H1 (cell line): ENCODE measurements around the gene PRR35. TPM values are rescaled to one million over a fixed set of nuclear protein-coding genes. Genes with fewer than 3 reads are reported as not detected.

Experiments
- CTCF ChIA-PET: fragments of 300-600 bp; sonication (Branson Sonifier 250); formaldehyde crosslinking; loops from one replicate; lab custom pipeline; 2021; ENCODE audit not compliant: partially characterized antibody; lab: Charles Lee
- POLR2A ChIA-PET: fragments of 300-600 bp; sonication (Branson Sonifier 250); formaldehyde crosslinking; loops from one replicate; lab custom pipeline; 2021; ENCODE audit warnings: inconsistent platforms; ENCODE audit not compliant: partially characterized antibody; lab: Charles Lee
- DNase-seq, 2 experiments: peaks; one replicate each; pipeline versions ENCODE4 v3.0.0 to v3.0.0-alpha.2; 2010 to 2022; ENCODE audit warnings: low spot score in 2 of 2, low read depth in 1 of 2, mixed read lengths in 1 of 2
- FAIRE-seq: peaks from 2 replicates; lab custom pipeline; 2011; peaks lifted over from hg19 to GRCh38; lab: Jason Lieb, UNC
- H2AFZ ChIP-seq: 2 replicates; pipeline ENCODE4 v1.8.1; 2012; ENCODE audit warnings: low read length, inconsistent platforms
- H2AK5ac ChIP-seq: 2 replicates; pipeline ENCODE4 v1.6.1; 2013; ENCODE audit warnings: low read depth, low read length
- H2BK120ac ChIP-seq: replicated peaks from 2 replicates; pipeline ENCODE3; 2013; ENCODE audit warnings: low read depth, low read length, inconsistent platforms
- H2BK12ac ChIP-seq: 2 replicates; pipeline ENCODE4 v1.6.1; 2013; ENCODE audit warnings: low read depth, low read length
- H2BK15ac ChIP-seq: 2 replicates; pipeline ENCODE4 v1.6.1; 2013; ENCODE audit warnings: low read length
- H2BK20ac ChIP-seq: 2 replicates; pipeline ENCODE4 v1.6.1; 2013; ENCODE audit warnings: low read length
- H2BK5ac ChIP-seq: 2 replicates; pipeline ENCODE4 v1.6.1; 2013; ENCODE audit warnings: low read depth, low read length
- H3K14ac ChIP-seq: 2 replicates; pipeline ENCODE4 v1.6.1; 2013; ENCODE audit warnings: inconsistent platforms; ENCODE audit not compliant: insufficient read length
- H3K18ac ChIP-seq: 2 replicates; pipeline ENCODE4 v1.6.1; 2013; ENCODE audit warnings: low read length; ENCODE audit errors: extremely low read depth
- H3K23ac ChIP-seq: 2 replicates; pipeline ENCODE4 v1.6.1; 2013; ENCODE audit warnings: inconsistent platforms; ENCODE audit not compliant: insufficient read length
- H3K23me2 ChIP-seq: 2 replicates; pipeline ENCODE4 v1.6.1; 2013; ENCODE audit warnings: low read depth, low read length
- H3K27ac ChIP-seq: 2 replicates; pipeline ENCODE4 v1.6.1; 2011; ENCODE audit warnings: low read depth, low read length, inconsistent platforms
- H3K27me3 ChIP-seq, 4 experiments: replicated peaks in 1 of 4; 1 replicate in 1 of 4; 2 replicates in 3 of 4; pipeline versions ENCODE4 v1.6.1 to v1.8.1; 2011 to 2013; ENCODE audit warnings: low read length in 3 of 4, mild to moderate bottlenecking in 3 of 4, inconsistent platforms in 2 of 4, mixed read lengths in 2 of 4, moderate library complexity in 1 of 4; ENCODE audit not compliant: control insufficient read depth in 3 of 4, insufficient read depth in 3 of 4; ENCODE audit errors: extremely low read depth in 1 of 4
- H3K36me3 ChIP-seq, 4 experiments: 2 replicates each; pipeline versions ENCODE4 v1.6.1 to v1.8.1; 2011 to 2013; ENCODE audit warnings: mild to moderate bottlenecking in 4 of 4, low read length in 3 of 4, moderate library complexity in 2 of 4, control low read depth in 1 of 4, inconsistent platforms in 1 of 4; ENCODE audit not compliant: insufficient read depth in 4 of 4, control insufficient read depth in 2 of 4
- H3K4ac ChIP-seq: replicated peaks from 2 replicates; pipeline ENCODE3; 2013; ENCODE audit warnings: low read length, low read depth, mixed read lengths, inconsistent platforms; ENCODE audit not compliant: insufficient read length
- H3K4me1 ChIP-seq, 4 experiments: replicated peaks in 1 of 4; 1 replicate in 1 of 4; 2 replicates in 3 of 4; pipeline versions ENCODE4 v1.6.1 to v1.8.1; 2011 to 2013; ENCODE audit warnings: low read length in 3 of 4, inconsistent platforms in 2 of 4, mixed read lengths in 1 of 4; ENCODE audit not compliant: insufficient read depth in 4 of 4, control insufficient read depth in 3 of 4
- H3K4me2 ChIP-seq, 2 experiments: 2 replicates each; pipeline versions ENCODE4 v1.6.1 to v1.8.1; 2011 to 2013; ENCODE audit warnings: low read depth in 2 of 2, low read length in 2 of 2, control low read depth in 1 of 2, inconsistent platforms in 1 of 2, mild to moderate bottlenecking in 1 of 2; ENCODE audit not compliant: insufficient read depth in 1 of 2
- H3K4me3 ChIP-seq, 4 experiments: fragments of 200-600, 300-600 bp in 1 of 4; sonication (generic), shearing (Covaris generic), sonication (Bioruptor Twin) in 1 of 4; 2 replicates each; pipeline versions ENCODE4 v1.5.1 to v1.8.1; 2011 to 2016; ENCODE audit warnings: low read length in 4 of 4, low read depth in 3 of 4, control low read depth in 2 of 4, inconsistent platforms in 2 of 4, mild to moderate bottlenecking in 2 of 4, mixed read lengths in 1 of 4, moderate library complexity in 1 of 4; ENCODE audit not compliant: insufficient read depth in 2 of 4; ENCODE audit errors: extremely low read depth in 1 of 4
- H3K56ac ChIP-seq: replicated peaks from 2 replicates; pipeline ENCODE3; 2013; ENCODE audit warnings: low read depth, mild to moderate bottlenecking, mixed read lengths, low read length, inconsistent platforms; ENCODE audit not compliant: insufficient read length
- H3K79me1 ChIP-seq: 2 replicates; pipeline ENCODE4 v1.6.1; 2013; ENCODE audit warnings: low read depth, low read length, control low read depth
- H3K79me2 ChIP-seq, 2 experiments: 2 replicates each; pipeline versions ENCODE4 v1.6.1 to v1.8.1; 2012 to 2013; ENCODE audit warnings: low read length in 2 of 2, mild to moderate bottlenecking in 2 of 2, inconsistent platforms in 1 of 2; ENCODE audit not compliant: insufficient read depth in 2 of 2, control insufficient read depth in 1 of 2
- H3K9ac ChIP-seq, 4 experiments: replicated peaks in 1 of 4; 1 replicate in 1 of 4; 2 replicates in 3 of 4; pipeline versions ENCODE4 v1.6.1 to v1.8.1; 2011 to 2013; ENCODE audit warnings: low read depth in 3 of 4, low read length in 3 of 4, control low read depth in 2 of 4, mild to moderate bottlenecking in 2 of 4, moderate library complexity in 2 of 4, inconsistent platforms in 1 of 4; ENCODE audit errors: extremely low read depth in 1 of 4
- H3K9me3 ChIP-seq, 2 experiments: 2 replicates each; pipeline versions ENCODE4 v1.6.1 to v1.8.1; 2012 to 2013; ENCODE audit warnings: mild to moderate bottlenecking in 2 of 2, moderate library complexity in 2 of 2, control low read depth in 1 of 2, inconsistent platforms in 1 of 2, low read depth in 1 of 2, low read length in 1 of 2, mixed read lengths in 1 of 2; ENCODE audit not compliant: insufficient read depth in 2 of 2
- H4K20me1 ChIP-seq, 2 experiments: replicated peaks in 1 of 2; 2 replicates each; pipeline versions ENCODE3 to v1.8.1; 2011 to 2013; ENCODE audit warnings: inconsistent platforms in 2 of 2, low read length in 2 of 2, mild to moderate bottlenecking in 1 of 2; ENCODE audit not compliant: insufficient read depth in 2 of 2, control insufficient read depth in 1 of 2
- H4K5ac ChIP-seq: 2 replicates; pipeline ENCODE4 v1.6.1; 2013; ENCODE audit warnings: low read length, low read depth, mixed read lengths, inconsistent platforms; ENCODE audit not compliant: insufficient read length
- H4K8ac ChIP-seq: 2 replicates; pipeline ENCODE4 v1.8.0; 2013; ENCODE audit warnings: mild to moderate bottlenecking, moderate library complexity, low read length, inconsistent platforms; ENCODE audit not compliant: insufficient read depth; ENCODE audit errors: extremely low read depth
- H4K91ac ChIP-seq: replicated peaks from 2 replicates; pipeline ENCODE3; 2013; ENCODE audit warnings: low read length, mixed read lengths, inconsistent platforms; ENCODE audit not compliant: insufficient read length
- CHD2 ChIP-seq: IDR thresholded peaks from 2 replicates; pipeline ENCODE4 v1.6.1; 2012; ENCODE audit warnings: low read length, improper control_type of control experiment
- GTF2F1 ChIP-seq: IDR thresholded peaks from 2 replicates; pipeline ENCODE4 v1.6.1; 2012; ENCODE audit warnings: low read depth, low read length, improper control_type of control experiment, borderline replicate concordance
- JUND ChIP-seq: IDR thresholded peaks from 2 replicates; pipeline ENCODE4 v1.6.1; 2011; ENCODE audit warnings: mild to moderate bottlenecking, improper control_type of control experiment, low read length
- NRF1 ChIP-seq: IDR thresholded peaks from 2 replicates; pipeline ENCODE4 v1.6.1; 2011; ENCODE audit warnings: mild to moderate bottlenecking, low read depth, low read length, improper control_type of control experiment
- POLR2AphosphoS5 ChIP-seq: IDR thresholded peaks from 2 replicates; pipeline ENCODE4 v1.6.1; 2011; ENCODE audit warnings: low read depth, low read length
- RFX5 ChIP-seq: IDR thresholded peaks from 2 replicates; pipeline ENCODE4 v1.6.1; 2011; ENCODE audit warnings: low read depth, low read length, improper control_type of control experiment, borderline replicate concordance
- SIX5 ChIP-seq: IDR thresholded peaks from 2 replicates; pipeline ENCODE4 v1.6.1; 2011; ENCODE audit warnings: mild to moderate bottlenecking, low read depth, low read length
- TAF7 ChIP-seq: optimal IDR thresholded peaks from 2 replicates; pipeline ENCODE3; 2011; ENCODE audit warnings: low read depth, mild to moderate bottlenecking, inconsistent platforms, low read length, moderate library complexity, borderline replicate concordance
- TBP ChIP-seq: IDR thresholded peaks from 2 replicates; pipeline ENCODE4 v1.6.1; 2011; ENCODE audit warnings: low read depth, low read length, improper control_type of control experiment
- WGBS, 2 experiments: shearing (Covaris generic) in 1 of 2; methylation state at CpG; one replicate each; pipeline versions ENCODE4 v1.1.6 to v1.1.7; 2013 to 2015; ENCODE audit warnings: low lambda C conversion rate in 2 of 2, mixed read lengths in 2 of 2, inconsistent platforms in 1 of 2, low coverage in 1 of 2, missing lambda C conversion rate in 1 of 2; ENCODE audit not compliant: insufficient replicate concordance in 2 of 2, insufficient coverage in 1 of 2, insufficient read length in 1 of 2; ENCODE audit errors: extremely low coverage in 1 of 2, missing lambda C conversion rate in 1 of 2; 5-methylcytosine and 5-hydroxymethylcytosine counted together
- polyA plus RNA-seq, 7 experiments: library from polyadenylated mRNA; depleted of rRNA in 3 of 7; stranded (reverse) in 5 of 7; unstranded in 2 of 7; fragments of >200 nt in 5 of 7; fragments of 200-250 nt in 2 of 7; gene quantifications; 1 replicate in 5 of 7; 2 replicates in 1 of 7; 4 replicates in 1 of 7; pipeline versions ENCODE4 v1.2.1 to v1.2.3, GENCODE V29; 2011 to 2013; ENCODE audit warnings: missing spikeins in 2 of 7, mixed read lengths in 2 of 7
- total RNA-seq: library from RNA; stranded (reverse); fragmentation: NEBNext Ultra II Directional; extraction: Animal tissue kit (Norgen Biotek cat#: 25700); gene quantifications from 2 replicates; pipeline ENCODE4 v1.2.1, GENCODE V29; 2021
- TF ChIP-seq, protein P1 (sequence below): IDR thresholded peaks from 2 replicates; pipeline ENCODE4 v1.6.1; 2011; ENCODE audit warnings: low read length, improper control_type of control experiment

PRR35 gene
- total and polyA plus RNA-seq, 2 of the 8 experiments (the other 6 are each of a cell fraction or from before 2014, with no cell fraction given), result 0.38 to 0.50 TPM

- Histone ChIP-seq H4K91ac (peak within 1 kb of the TSS; percentile 99), H3K23me2 (peaks cover 12% of the 10 kb centered on the region), H2BK120ac (peak within 1 kb of the TSS; percentile 54), H3K4me3 (0 out of 8 replicates have a peak within 1 kb of the TSS, but pooled peaks of 1 of the 4 experiments have one; percentile 20), H2BK15ac (peak within 1 kb of the TSS; percentile 97; the same call in 1 of the 2 replicates), H3K9me3 (no peaks in the 10 kb centered on the region), H3K4ac (peak within 1 kb of the TSS; percentile 57), H3K14ac (no peak within 1 kb of the TSS), H3K79me1 (no peaks in the 10 kb centered on the region; the same call in none of the 2 replicates), H3K27me3 (peaks cover 0 to 3% (median 2%) of the 10 kb centered on the region in 4 experiments; a peak in 5 of 7 replicates), H3K79me2 (peaks cover 0 to 9% of the 10 kb centered on the region in 2 experiments; a peak in 1 of 4 replicates), H3K18ac (peak within 1 kb of the TSS; percentile 71), H2BK20ac (peak within 1 kb of the TSS; percentile 72; the same call in 1 of the 2 replicates), H3K56ac (no peak within 1 kb of the TSS), H2BK12ac (peak within 1 kb of the TSS; percentile 44; the same call in 1 of the 2 replicates), H3K23ac (no peak within 1 kb of the TSS), H3K36me3 (no peaks in the 10 kb centered on the region), H2AK5ac (peak within 1 kb of the TSS; percentile 28; the same call in 1 of the 2 replicates), H3K27ac (no peak within 1 kb of the TSS), H2AFZ (no peak within 1 kb of the TSS), H3K9ac (no peak within 1 kb of the TSS), H2BK5ac (peak within 1 kb of the TSS; percentile 66; the same call in 1 of the 2 replicates), H4K5ac (peak within 1 kb of the TSS; percentile 16), H3K4me1 (peaks cover 0 to 27% (median 12%) of the 10 kb centered on the region in 4 experiments; a peak in 5 of 7 replicates), H4K20me1 (peaks cover 0 to 5% of the 10 kb centered on the region in 2 experiments), H4K8ac (peak within 1 kb of the TSS; percentile 35), H3K4me2 (peak within 1 kb of the TSS in 1 of 2 experiments; percentile 53; a peak in 1 of 4 replicates)
- FAIRE-seq (no peak), DNase-seq (no peak)
- ChIA-PET CTCF (interaction anchor here (0.7 to 2.3 kb wide), 10 partner anchors 10 to 82 kb away, joined by 3 to 14 read pairs (median 4); no protein-coding TSS in a partner anchor), POLR2A (interaction anchor here (0.6 to 7.9 kb wide), 13 partner anchors 9 to 240 kb away, joined by 3 to 58 read pairs (median 3); partner anchors contain the start of genes CAPN15, METTL26, WDR24 and WFIKKN1)
- 58% methylated on average over 25 of the region's 26 CpGs; no CpG with 5 or more reads in 1 of the 2 experiments for WGBS, 2 experiments
- TF ChIP-seq NRF1 (no peak), GTF2F1 (no peak), POLR2AphosphoS5 (no peak), RFX5 (no peak), TAF7 (no peak), CHD2 (no peak), JUND (no peak), TBP (no peak), SIX5 (no peak)
- TF ChIP-seq, protein P1, sequence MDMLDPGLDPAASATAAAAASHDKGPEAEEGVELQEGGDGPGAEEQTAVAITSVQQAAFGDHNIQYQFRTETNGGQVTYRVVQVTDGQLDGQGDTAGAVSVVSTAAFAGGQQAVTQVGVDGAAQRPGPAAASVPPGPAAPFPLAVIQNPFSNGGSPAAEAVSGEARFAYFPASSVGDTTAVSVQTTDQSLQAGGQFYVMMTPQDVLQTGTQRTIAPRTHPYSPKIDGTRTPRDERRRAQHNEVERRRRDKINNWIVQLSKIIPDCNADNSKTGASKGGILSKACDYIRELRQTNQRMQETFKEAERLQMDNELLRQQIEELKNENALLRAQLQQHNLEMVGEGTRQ, result no peak
Measured at GRCh38 chr16:566475-567372, 6.5 kb downstream of the PRR35 start, which contains the start of gene NHLRC4. Gene NHLRC4, plus strand, starts transcription at chr16:567005. Its CDS starts 1,043 bp downstream, at chr16:568048.
